ENCODE measurements around the gene C3orf18. TPM values are rescaled to one million over a fixed set of nuclear protein-coding genes. Genes with fewer than 3 reads are reported as not detected.
A peak's percentile ranks its signal among the peaks of the same experiment; 100 is the strongest.

The C3orf18 gene
- total and polyA plus RNA-seq, 9 of the 15 experiments (the other 6 are each of a cell fraction or from before 2014, with no cell fraction given) = 0.01 to 2.3 (median 0.94) TPM

DNA sequence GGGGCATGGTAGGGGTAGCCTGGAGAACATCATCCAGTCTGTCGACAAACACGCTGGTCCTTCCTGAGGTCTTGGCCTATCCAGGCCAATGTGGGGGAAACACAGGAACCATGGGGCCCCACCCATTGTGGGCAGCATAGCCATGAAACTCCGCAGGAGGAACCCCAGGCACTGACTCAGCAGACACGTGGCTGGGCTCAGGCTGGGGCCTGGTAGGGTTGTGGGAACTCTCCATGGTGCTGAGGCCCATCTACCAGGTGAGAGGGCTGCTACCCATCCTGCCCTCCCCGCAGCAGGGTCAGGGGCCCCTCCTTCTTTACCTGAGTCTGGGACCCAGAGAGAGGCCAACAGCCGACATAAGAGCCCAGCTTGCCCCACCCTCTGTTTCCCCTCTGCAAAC lies 41.6 kb downstream of the C3orf18 start (continued):
- TF ChIP-seq MYC (IDR thresholded peaks at IDR 0.05; ENCODE audit: low read depth, low read length) (peak; percentile 95), MYC (CRISPR knock-in tag; IDR thresholded peaks at IDR 0.05; ENCODE audit: borderline replicate concordance, low read depth) (no peak), GABPB1 (CRISPR knock-in tag; IDR thresholded peaks at IDR 0.05) (peak; percentile 48; the same call in 1 of the 2 replicates), HSF4 (CRISPR knock-in tag; IDR thresholded peaks at IDR 0.05; ENCODE audit: borderline replicate concordance) (no peak), EP300 (IDR thresholded peaks at IDR 0.05; ENCODE audit: low read length) (no peak), PHF8 (IDR thresholded peaks at IDR 0.05; ENCODE audit: borderline replicate concordance, low read length) (no peak), PPARD (CRISPR knock-in tag; IDR thresholded peaks at IDR 0.05) (no peak), ZBTB11 (CRISPR knock-in tag; IDR thresholded peaks at IDR 0.05) (peak in 1 of 3 experiments; percentile 46; a peak in 1 of 6 replicates), RBM14 (IDR thresholded peaks at IDR 0.05; ENCODE audit: borderline replicate concordance, insufficient read depth, low read depth, low read length) (no peak), FOXP4 (CRISPR knock-in tag; IDR thresholded peaks at IDR 0.05; ENCODE audit: borderline replicate concordance) (peak; percentile 32; the same call in 1 of the 2 replicates), DMBX1 (CRISPR knock-in tag; IDR thresholded peaks at IDR 0.05; ENCODE audit: borderline replicate concordance) (peak; percentile 53; the same call in 1 of the 2 replicates), TAF9B (IDR thresholded peaks at IDR 0.05; ENCODE audit: partially characterized antibody) (no peak), LARP7 (IDR thresholded peaks at IDR 0.05) (no peak), DIDO1 (tag; IDR thresholded peaks at IDR 0.05; ENCODE audit: low read depth) (no peak), SPI1 (IDR thresholded peaks at IDR 0.05; ENCODE audit: borderline replicate concordance, low read depth, low read length) (0 out of 2 replicates have a peak, but pooled peaks have one; percentile 19)
- TF ChIP-seq, protein P1, sequence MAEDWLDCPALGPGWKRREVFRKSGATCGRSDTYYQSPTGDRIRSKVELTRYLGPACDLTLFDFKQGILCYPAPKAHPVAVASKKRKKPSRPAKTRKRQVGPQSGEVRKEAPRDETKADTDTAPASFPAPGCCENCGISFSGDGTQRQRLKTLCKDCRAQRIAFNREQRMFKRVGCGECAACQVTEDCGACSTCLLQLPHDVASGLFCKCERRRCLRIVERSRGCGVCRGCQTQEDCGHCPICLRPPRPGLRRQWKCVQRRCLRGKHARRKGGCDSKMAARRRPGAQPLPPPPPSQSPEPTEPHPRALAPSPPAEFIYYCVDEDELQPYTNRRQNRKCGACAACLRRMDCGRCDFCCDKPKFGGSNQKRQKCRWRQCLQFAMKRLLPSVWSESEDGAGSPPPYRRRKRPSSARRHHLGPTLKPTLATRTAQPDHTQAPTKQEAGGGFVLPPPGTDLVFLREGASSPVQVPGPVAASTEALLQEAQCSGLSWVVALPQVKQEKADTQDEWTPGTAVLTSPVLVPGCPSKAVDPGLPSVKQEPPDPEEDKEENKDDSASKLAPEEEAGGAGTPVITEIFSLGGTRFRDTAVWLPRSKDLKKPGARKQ (CRISPR knock-in tag; IDR thresholded peaks at IDR 0.05) = no peak
